Measurements from ENCODE around the gene ITGA1. TPM values are rescaled to one million over a fixed set of nuclear protein-coding genes. Genes with fewer than 3 reads are reported as not detected.
A peak's percentile ranks its signal among the peaks of the same experiment; 100 is the strongest.

ITGA1 gene
- total and polyA plus RNA-seq, 2 of the 13 experiments (the other 11 are each of a cell fraction or from before 2014, with no cell fraction given): 23.1 to 28.6 TPM

DNA sequence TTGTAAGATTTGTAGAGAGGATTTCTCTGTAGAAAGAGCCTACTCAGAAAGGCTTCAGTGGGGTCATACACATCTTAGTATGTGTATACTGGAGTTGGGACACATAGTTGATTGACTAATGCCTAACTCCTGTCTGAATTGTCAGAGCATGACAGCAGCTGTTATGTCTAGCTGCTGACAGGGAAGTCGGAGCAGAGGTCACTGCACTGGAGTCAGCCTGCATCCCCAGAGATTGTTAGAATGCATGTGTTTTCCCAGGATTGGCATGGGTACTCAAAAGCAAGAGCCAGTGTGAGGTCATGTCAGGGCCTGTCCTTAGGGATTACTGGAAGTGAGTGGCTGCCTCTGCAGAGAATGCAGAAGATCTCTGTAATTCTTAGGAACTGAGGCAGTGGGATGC is 82.7 kb downstream of the ITGA1 start:
- intact Hi-C loops (cut with micrococcal nuclease; ENCODE audit: unreplicated experiment): no loop called here
- Histone ChIP-seq H3K27me3 (ENCODE audit: control insufficient read depth in 1 of 2, insufficient read depth in 2 of 2, low read length in 2 of 2) (no peaks in the 10 kb centered on the region), H3K79me2 (ENCODE audit: insufficient read depth, low read length) (no peaks in the 10 kb centered on the region), H3K36me3 (replicated peaks in 1 of 2; ENCODE audit: control insufficient read depth in 1 of 2, insufficient read depth in 2 of 2, low read length in 2 of 2) (peaks cover 1 to 2% of the 10 kb centered on the region in 2 experiments; a peak in 1 of 5 replicates), H3K4me1 (ENCODE audit: insufficient read depth, low read length) (peaks cover 9% of the 10 kb centered on the region), H4K20me1 (ENCODE audit: insufficient read depth, low read length) (no peaks in the 10 kb centered on the region), H3K9ac (ENCODE audit: insufficient read depth, low read depth, low read length) (no peak overlapping the region), H3K4me2 (ENCODE audit: low read depth, low read length) (no peak overlapping the region), H3K4me3 (replicated peaks in 1 of 3; ENCODE audit: insufficient read depth in 1 of 3, low read depth in 2 of 3, low read length in 3 of 3) (no peak overlapping the region), H3K9me3 (ENCODE audit: low read length) (no peaks in the 10 kb centered on the region), H3K27ac (ENCODE audit: extremely low read length, insufficient read depth, low read length) (no peak overlapping the region), H2AFZ (ENCODE audit: low read length) (no peak overlapping the region)
- TF ChIP-seq MATR3 (CRISPR knock-in tag; IDR thresholded peaks at IDR 0.05): no peak
- no peak for TF ChIP-seq ZNF780A (CRISPR knock-in tag; IDR thresholded peaks at IDR 0.05)
- TF ChIP-seq, protein P1, sequence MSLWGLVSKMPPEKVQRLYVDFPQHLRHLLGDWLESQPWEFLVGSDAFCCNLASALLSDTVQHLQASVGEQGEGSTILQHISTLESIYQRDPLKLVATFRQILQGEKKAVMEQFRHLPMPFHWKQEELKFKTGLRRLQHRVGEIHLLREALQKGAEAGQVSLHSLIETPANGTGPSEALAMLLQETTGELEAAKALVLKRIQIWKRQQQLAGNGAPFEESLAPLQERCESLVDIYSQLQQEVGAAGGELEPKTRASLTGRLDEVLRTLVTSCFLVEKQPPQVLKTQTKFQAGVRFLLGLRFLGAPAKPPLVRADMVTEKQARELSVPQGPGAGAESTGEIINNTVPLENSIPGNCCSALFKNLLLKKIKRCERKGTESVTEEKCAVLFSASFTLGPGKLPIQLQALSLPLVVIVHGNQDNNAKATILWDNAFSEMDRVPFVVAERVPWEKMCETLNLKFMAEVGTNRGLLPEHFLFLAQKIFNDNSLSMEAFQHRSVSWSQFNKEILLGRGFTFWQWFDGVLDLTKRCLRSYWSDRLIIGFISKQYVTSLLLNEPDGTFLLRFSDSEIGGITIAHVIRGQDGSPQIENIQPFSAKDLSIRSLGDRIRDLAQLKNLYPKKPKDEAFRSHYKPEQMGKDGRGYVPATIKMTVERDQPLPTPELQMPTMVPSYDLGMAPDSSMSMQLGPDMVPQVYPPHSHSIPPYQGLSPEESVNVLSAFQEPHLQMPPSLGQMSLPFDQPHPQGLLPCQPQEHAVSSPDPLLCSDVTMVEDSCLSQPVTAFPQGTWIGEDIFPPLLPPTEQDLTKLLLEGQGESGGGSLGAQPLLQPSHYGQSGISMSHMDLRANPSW (CRISPR knock-in tag; IDR thresholded peaks at IDR 0.05; ENCODE audit: borderline replicate concordance): no peak
- TF ChIP-seq, protein P2, sequence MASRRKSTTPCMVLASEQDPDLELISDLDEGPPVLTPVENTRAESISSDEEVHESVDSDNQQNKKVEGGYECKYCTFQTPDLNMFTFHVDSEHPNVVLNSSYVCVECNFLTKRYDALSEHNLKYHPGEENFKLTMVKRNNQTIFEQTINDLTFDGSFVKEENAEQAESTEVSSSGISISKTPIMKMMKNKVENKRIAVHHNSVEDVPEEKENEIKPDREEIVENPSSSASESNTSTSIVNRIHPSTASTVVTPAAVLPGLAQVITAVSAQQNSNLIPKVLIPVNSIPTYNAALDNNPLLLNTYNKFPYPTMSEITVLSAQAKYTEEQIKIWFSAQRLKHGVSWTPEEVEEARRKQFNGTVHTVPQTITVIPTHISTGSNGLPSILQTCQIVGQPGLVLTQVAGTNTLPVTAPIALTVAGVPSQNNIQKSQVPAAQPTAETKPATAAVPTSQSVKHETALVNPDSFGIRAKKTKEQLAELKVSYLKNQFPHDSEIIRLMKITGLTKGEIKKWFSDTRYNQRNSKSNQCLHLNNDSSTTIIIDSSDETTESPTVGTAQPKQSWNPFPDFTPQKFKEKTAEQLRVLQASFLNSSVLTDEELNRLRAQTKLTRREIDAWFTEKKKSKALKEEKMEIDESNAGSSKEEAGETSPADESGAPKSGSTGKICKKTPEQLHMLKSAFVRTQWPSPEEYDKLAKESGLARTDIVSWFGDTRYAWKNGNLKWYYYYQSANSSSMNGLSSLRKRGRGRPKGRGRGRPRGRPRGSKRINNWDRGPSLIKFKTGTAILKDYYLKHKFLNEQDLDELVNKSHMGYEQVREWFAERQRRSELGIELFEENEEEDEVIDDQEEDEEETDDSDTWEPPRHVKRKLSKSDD (CRISPR knock-in tag; IDR thresholded peaks at IDR 0.05; ENCODE audit: low read depth): no peak
- no peak for TF ChIP-seq ZNF343 (CRISPR knock-in tag; IDR thresholded peaks at IDR 0.05)
- TF ChIP-seq ZNF3 (CRISPR knock-in tag; IDR thresholded peaks at IDR 0.05): peak; percentile 82; the same call in 1 of the 2 replicates
- TF ChIP-seq BCL6 (CRISPR knock-in tag; IDR thresholded peaks at IDR 0.05): peak; percentile 38; the same call in 1 of the 2 replicates
- in situ Hi-C loops (cut with HindIII; ENCODE audit: extremely low pct_ligation_motif_present, low pct_unique_long_range_greater_than_20kb): no loop called here
- DNase-seq (ENCODE audit: low spot score) (peak; percentile 33), FAIRE-seq (no peak), ATAC-seq (peak; percentile 69)
- ChIA-PET POLR2A (no interaction called here), CTCF (ENCODE audit: low intra/inter-chr PET ratio, low total read pairs) (no interaction called here)
- BruUV-seq (replicated peaks): no TSS peak
- WGBS (ENCODE audit: low lambda C conversion rate): 25% methylated on average over 1 of the region's 1 CpG

All from HepG2 (cell line).